Measurements from ENCODE around the gene FBXL13.

The FBXL13 gene

DNA sequence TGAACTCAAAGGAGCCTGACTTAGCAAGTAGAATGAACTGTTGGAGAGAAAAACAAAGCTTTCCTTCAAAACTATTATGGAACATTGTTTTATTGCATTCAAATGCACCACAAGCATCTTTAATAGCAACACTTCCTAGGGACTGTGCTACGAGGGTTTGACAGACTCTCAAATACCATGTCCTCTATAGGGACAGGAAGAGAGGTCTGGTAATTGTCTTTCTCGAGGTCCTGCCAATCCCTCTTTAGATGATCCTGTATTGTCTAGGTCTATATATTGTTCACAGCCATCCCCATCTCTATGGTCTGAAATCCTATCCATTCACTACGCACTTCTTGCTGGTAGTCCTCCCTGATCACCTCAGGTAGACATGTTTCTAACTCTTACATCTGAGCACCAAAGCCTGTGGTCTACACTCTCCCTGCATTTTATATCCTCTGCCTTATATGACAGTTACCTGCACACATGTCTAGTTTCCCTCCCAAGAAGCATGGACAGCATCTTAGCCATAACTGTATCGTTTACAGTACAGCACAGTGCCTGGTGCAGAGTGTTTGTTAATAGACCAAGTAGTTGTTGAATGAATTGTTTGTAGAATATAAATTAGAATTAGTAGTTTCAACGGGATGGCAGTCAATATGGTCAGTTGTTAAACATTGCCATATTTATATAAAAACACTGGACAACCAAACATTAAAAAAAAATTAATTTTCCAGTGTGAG is 183.5 kb downstream of the FBXL13 start:
- ATAC-seq: no peak

DNA sequence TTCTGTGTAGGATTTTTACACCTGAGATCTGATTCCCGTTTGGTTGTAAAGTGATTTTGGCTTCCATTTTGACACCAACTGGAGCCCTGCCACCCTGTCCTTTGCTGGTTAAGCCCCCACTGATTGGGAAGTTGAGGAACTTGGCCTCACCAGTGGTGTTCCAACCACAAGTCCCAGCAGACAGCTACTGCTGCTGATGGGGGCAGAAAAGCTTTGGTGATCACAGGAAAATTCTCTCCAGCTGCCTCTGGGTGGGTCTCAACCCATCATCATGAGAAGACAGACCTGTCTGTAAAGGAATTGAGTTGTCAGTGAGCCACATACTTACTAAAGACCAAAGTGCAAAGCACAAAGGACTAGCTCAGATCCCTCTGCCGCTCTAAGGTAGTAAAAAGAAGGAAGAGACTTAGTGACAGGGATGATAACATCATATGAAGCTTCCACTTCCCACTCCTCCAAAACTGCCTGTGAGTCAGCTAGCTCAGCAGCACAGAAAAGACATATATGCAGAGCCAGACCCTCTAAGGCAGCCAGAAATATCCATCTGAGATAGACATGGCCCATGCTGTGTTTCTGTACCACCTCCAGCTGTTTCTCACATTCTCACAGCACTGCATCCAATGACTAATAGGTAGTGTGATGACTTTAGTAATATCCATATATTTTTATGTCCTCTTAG is 184.2 kb downstream of the FBXL13 start:
- ATAC-seq: no peak

GRCh38 chr7:102889851-102890250 is 184.7 kb downstream of the FBXL13 start:
- ATAC-seq: no peak

- no peak for ATAC-seq
Observed at GRCh38 chr7:102888561-102889233, 185.9 kb downstream of the FBXL13 start.

DNA sequence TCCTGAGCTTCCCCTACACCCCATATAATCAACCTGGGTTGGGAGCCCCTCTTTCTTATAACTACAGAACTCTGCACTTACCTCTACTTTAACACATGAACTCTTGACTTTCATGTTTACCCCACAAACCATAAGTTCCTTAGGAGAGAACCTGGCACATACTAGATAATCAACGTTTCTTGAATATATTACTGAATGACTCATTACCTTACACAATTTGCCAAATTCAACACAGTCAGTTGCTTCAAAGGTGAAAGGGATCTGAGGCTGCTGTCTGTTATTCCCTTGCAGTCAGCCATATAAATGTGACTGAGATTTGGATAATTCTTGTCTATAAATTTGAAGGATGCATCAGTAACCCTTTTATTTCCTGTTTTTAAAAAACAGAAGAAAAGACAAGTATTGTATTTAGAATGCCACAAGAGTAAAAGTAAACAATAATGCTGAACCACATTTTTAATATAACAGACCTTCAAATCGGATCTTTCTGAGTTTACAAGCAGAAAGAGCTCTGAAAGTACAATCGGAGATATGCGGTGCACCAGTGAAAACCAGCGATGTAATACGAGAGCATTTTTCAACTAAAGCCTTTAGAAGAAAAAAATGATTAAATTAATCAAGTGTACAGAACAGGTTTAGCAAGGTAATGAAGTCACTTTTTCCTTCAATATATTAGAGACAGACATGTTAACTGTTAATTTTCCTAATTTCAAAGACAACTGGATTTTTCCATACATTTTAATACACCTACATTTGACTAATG is 191.3 kb downstream of the FBXL13 start:
- peak in 1 of 2 donors; percentile 24 for ATAC-seq

DNA sequence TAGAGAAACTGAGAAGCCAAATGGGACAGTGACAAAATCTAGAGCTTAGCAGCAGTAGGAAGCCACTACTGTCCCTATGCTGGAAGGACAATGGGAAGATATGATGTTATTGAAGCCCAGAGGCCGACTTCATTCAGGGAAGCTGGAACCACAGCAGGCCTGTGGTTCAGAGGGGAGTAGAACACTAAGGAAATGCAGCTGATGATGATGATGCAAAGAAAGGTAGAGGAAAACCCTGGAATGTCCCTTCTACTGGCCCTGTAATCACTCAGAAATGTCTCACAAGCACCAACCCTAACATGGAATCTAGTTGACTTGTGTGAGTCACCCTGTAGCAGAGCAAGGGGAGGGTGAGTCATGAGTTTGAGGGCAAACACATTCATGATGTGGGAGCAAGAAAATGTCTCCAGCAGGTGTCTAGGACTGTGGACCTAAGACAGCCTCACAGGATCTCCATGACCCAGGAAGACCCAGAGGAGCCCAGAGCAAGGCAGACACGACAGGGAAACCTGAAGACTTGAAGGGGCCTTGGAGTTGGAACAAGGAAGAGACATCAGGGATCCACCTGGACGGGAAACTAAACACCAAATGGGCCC is 198.8 kb downstream of the FBXL13 start:
- peak; percentile 87 to 90 for ATAC-seq

DNA sequence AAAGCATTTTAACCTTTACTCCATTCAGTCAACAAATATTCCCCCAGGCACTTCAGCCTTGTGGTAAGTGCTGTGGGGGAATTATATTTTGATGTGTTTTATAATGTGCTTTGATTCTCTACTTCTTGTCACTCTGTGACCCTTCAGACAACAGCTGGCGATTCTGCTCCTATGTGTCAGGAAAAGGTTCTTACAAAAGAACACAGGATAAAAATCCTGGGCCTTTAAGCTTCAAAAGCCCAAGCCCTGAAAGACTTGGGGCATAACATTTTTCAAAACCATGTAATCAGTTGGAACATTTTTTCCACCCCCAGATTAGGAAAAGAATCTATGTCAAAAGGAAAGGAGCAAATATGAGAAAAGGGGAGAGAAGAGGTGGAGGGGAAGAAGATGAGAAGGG is 199.6 kb downstream of the FBXL13 start:
- no peak for ATAC-seq

DNA sequence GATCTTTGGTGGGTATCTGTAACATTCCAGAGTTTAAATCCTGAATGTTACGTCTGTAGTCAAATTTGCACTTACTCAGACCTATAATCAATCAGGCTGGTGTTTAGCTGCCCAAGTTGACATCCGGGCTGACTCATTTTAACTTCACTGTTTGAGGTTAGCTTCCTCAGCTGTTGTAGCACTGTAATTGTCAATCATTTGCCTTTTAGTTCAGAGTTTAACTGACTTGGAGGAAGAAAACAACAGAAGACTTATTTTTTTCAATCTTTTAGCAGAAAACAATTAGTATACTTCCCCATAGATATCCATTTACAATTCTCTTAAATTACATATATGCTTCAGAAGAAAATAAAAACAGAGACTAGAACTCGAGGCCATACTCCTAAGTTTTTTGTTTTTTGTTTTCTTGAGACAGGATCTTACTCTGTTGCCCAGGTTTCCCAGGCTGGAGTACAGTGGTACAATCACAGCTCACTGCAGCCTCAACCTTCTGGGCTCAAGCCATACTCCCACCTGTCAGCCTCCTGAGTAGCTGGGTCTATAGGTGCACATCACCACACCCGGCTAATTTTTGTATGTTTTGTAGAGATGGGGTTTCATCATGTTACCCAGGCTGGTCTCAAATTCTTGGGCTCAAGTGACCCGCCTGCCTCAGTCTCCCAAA is 200.3 kb downstream of the FBXL13 start:
- ATAC-seq: peak; percentile 79 to 82

- ATAC-seq: peak in 1 of 2 donors; percentile 11
Observed at GRCh38 chr7:102873470-102874165, 201.0 kb downstream of the FBXL13 start.

GRCh38 chr7:102872460-102872859 is 202.1 kb downstream of the FBXL13 start:
- peak in 1 of 2 donors; percentile 6 for ATAC-seq

DNA sequence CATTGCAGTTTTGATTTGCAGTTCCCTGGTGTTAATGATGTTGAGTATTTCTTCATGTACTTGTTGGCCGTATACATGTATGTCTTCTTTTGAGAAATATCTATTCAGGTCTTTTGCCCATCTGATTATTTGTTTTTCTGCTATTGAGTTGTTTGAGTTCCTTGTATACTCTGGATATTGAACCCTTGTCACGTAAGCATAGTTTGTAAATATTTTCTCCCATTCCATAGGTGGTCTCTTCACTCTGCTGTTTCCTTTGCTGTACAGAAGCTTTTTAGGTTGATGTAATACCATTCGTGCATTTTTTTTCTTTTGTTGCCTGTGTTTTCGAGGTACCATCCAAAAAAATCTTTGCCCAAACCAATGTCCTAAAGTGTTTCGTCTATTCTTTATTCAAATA is 205.4 kb downstream of the FBXL13 start:
- no peak for ATAC-seq

GRCh38 chr7:102866535-102867215 is 207.9 kb downstream of the FBXL13 start:
- no peak for ATAC-seq

DNA sequence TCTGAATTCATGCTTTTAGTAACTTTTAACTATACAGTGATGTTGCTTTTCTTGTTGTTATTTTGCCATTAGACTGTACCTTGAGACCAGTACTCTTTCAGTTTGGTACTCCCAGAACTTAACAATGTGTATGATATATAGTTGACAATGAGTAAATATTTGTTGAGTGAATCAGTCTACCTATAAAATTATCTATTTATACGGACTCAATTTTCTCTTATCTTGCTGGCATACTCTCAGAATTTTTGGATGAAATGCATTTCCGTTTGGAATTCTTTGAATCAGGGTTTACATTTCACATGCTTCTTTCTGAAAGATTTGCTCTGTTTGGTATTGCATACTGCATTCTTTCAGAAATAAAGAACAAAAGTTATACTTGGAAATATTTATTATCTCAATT is 209.6 kb downstream of the FBXL13 start:
- no peak for ATAC-seq

DNA sequence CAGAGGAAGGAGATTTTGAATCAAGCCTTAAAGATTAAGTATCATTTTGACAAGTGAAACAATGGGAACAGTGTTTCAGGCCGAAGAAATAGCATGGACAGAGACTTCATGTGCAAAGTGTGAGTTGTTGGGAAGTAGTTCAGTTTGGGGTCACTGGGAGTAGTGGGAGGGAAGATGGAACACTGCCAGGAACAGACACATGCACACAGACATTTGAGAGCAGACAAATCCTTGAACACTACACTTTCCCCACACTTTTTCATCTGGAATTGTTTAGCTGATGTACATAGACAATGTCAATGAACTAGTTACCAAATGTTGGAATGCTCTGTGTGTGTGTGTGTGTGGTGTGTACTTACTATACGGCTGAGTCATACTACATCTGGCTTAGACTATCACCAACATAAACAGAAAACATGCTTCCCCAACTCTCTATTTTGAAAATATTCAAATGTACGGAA is 214.2 kb downstream of the FBXL13 start:
- ATAC-seq: no peak

- no peak for ATAC-seq
Observed at GRCh38 chr7:102859799-102860125, 214.8 kb downstream of the FBXL13 start.

GRCh38 chr7:102859084-102859798 is 215.4 kb downstream of the FBXL13 start:
- no peak for ATAC-seq

- no peak for ATAC-seq
Observed at GRCh38 chr7:102856036-102856435, 218.6 kb downstream of the FBXL13 start.

DNA sequence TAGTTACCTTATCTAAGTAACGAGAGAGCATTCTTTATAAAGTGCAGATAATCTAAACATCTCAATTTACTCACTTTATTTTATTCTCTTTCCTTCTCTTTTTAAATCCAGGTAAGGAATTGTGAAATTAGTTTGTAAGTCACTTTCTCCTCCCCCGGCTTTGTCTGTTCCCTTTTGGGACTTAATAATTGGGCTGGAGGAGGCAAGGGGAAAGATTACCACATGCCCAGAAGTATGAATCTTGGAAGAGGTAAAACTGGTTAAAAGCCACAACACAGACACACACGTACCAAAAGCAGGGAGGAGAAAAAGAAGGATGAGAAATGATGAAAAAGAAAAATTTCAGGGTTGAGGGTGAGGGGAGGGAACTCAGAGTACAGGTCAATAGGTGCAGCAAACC is 225.1 kb downstream of the FBXL13 start:
- no peak for ATAC-seq

- no peak for ATAC-seq
Observed at GRCh38 chr7:102849079-102849478, 225.5 kb downstream of the FBXL13 start.

DNA sequence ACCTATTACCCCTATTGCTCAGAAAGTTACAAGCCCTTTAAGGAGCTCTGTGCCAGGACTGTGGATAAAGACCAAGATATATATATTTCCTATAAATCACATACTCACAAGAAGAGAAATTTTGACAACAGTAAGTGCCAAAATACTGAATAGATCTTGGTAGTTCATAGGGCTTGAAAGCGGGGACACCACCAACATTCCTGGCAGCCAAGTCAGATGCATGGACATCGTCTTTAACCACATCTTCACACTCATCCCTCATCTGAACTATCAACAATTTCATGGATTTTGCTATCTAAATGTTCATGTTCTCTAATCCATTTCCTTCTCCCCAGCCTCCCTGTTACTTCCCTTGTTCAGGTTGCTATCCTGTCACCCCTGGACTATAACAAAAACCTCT is 229.2 kb downstream of the FBXL13 start:
- no peak for ATAC-seq

Data from activated CD4-positive, CD25-positive, alpha-beta regulatory T cell treated with anti-CD3 and anti-CD28 coated beads, Interleukin-2, amount 50 U/mL, for 24 hours (primary cell).